Lower leg skin (tissue), 4 donors: Measurements from ENCODE around the gene PTPRQ. TPM values are rescaled to one million over a fixed set of nuclear protein-coding genes. Genes with fewer than 3 reads are reported as not detected.

Experiments used
- DNase-seq, 2 donors: peaks; one replicate each; pipeline ENCODE4 v3.0.0-alpha.2; 2019; ENCODE audit warnings: low spot score in 2 of 2
- H3K4me3 ChIP-seq: fragments of 200-600 bp; sonication (generic); 2 replicates; pipeline ENCODE4 v1.5.1; 2017; ENCODE audit warnings: mild to moderate bottlenecking, low read depth; ENCODE audit not compliant: poor library complexity, severe bottlenecking
- CTCF ChIP-seq, 3 donors: fragments of 450-650 bp; IDR thresholded peaks; one replicate each; pipeline ENCODE4 v1.5.1; 2016; ENCODE audit warnings: antibody characterized with exemption in 3 of 3, mild to moderate bottlenecking in 3 of 3, moderate library complexity in 2 of 3
- POLR2A ChIP-seq, 2 donors: fragments of 450-650 bp; IDR thresholded peaks; one replicate each; pipeline ENCODE4 v1.6.1; 2016 to 2017; ENCODE audit warnings: antibody characterized with exemption in 2 of 2, mild to moderate bottlenecking in 1 of 2, moderate library complexity in 1 of 2
- WGBS, 2 donors: methylation state at CpG; one replicate each; pipeline ENCODE4 v1.1.5; 2018; 5-methylcytosine and 5-hydroxymethylcytosine counted together
- intact Hi-C: fragments of 100-400 bp; cut with DNase I; formaldehyde crosslinking; loops from one replicate; pipeline ENCODE4 v1.15.0; 2023; ENCODE audit warnings: low total_unique reads
- total RNA-seq, 4 donors: library from RNA; depleted of rRNA; stranded (reverse); fragments of >200 nt; gene quantifications; one replicate each; pipeline ENCODE4 v1.1.0, GENCODE V29; 2016

The PTPRQ gene
- total RNA-seq, 4 donors from 2014 or later: 0.03 to 0.47 (median 0.08) TPM; not detected in 1

GRCh38 chr12:80412343-80412953 lies 31.6 kb upstream of the PTPRQ start:
- DNase-seq: no peak
- 6 to 7% methylated on average over 3 of the region's 3 CpGs for WGBS, 2 donors
- intact Hi-C loops: loop anchor here (10.0 kb wide), 1 partner anchor 352 kb away; no protein-coding TSS in a partner anchor
- no peak overlapping the region for H3K4me3 ChIP-seq
- TF ChIP-seq POLR2A (IDR thresholded peaks at IDR 0.05) (no peak), CTCF (IDR thresholded peaks at IDR 0.05) (no peak)

GRCh38 chr12:80413462-80413861 lies 30.6 kb upstream of the PTPRQ start:
- WGBS, 2 donors: 94 to 95% methylated on average over 3 of the region's 3 CpGs
- intact Hi-C loops: loop anchor here (10.0 kb wide), 1 partner anchor 351 kb away; no protein-coding TSS in a partner anchor
- TF ChIP-seq POLR2A (IDR thresholded peaks at IDR 0.05) (no peak), CTCF (IDR thresholded peaks at IDR 0.05) (no peak)
- no peak overlapping the region for H3K4me3 ChIP-seq
- no peak for DNase-seq

- 72 to 74% methylated on average over 1 of the region's 1 CpG for WGBS, 2 donors
- no peak for DNase-seq
- intact Hi-C loops: loop anchor here (10.0 kb wide), 1 partner anchor 349 kb away; no protein-coding TSS in a partner anchor
- no peak overlapping the region for H3K4me3 ChIP-seq
- no peak for TF ChIP-seq POLR2A (IDR thresholded peaks at IDR 0.05)
- no peak for TF ChIP-seq CTCF (IDR thresholded peaks at IDR 0.05)
These were observed 28.6 kb upstream of the PTPRQ start for GRCh38 chr12:80415466-80415865.

- intact Hi-C loops: loop anchor here (10.0 kb wide), 1 partner anchor 345 kb away; no protein-coding TSS in a partner anchor
- TF ChIP-seq CTCF (IDR thresholded peaks at IDR 0.05) (no peak), POLR2A (IDR thresholded peaks at IDR 0.05) (no peak)
- no peak overlapping the region for H3K4me3 ChIP-seq
- DNase-seq: no peak
These were observed 24.4 kb upstream of the PTPRQ start for GRCh38 chr12:80419644-80420043.

GRCh38 chr12:80420075-80420474 lies 24.0 kb upstream of the PTPRQ start:
- TF ChIP-seq CTCF (IDR thresholded peaks at IDR 0.05) (no peak), POLR2A (IDR thresholded peaks at IDR 0.05) (no peak)
- intact Hi-C loops: no loop called here
- DNase-seq: no peak
- no peak overlapping the region for H3K4me3 ChIP-seq

- no peak for DNase-seq
- H3K4me3 ChIP-seq: no peak overlapping the region
- TF ChIP-seq POLR2A (IDR thresholded peaks at IDR 0.05) (no peak), CTCF (IDR thresholded peaks at IDR 0.05) (no peak)
- intact Hi-C loops: no loop called here
- 2 to 15% methylated on average over 2 of the region's 2 CpGs for WGBS, 2 donors
These were observed 21.5 kb upstream of the PTPRQ start for GRCh38 chr12:80422550-80422949.
